ENCODE measurements around the gene SRGAP1.
"Not testable (repeated sequence)": the region's sequence is repeated elsewhere in the genome, so short reads cannot be mapped to it uniquely, and the experiment has no call there.

Gene SRGAP1

GRCh38 chr12:64006211-64006825 lies 161.8 kb downstream of the SRGAP1 start:
- no peak for DNase-seq (ENCODE audit: low read depth, low spot score)

- DNase-seq (ENCODE audit: low read depth, low spot score): no peak
These were observed 163.4 kb downstream of the SRGAP1 start for GRCh38 chr12:64007853-64008252.

- DNase-seq (ENCODE audit: low read depth, low spot score): no peak
These were observed 164.1 kb downstream of the SRGAP1 start for GRCh38 chr12:64008596-64008995.

GRCh38 chr12:64009321-64010068 lies 165.0 kb downstream of the SRGAP1 start:
- DNase-seq (ENCODE audit: low read depth, low spot score): no peak

GRCh38 chr12:64010069-64010686 lies 165.7 kb downstream of the SRGAP1 start:
- no peak for DNase-seq (ENCODE audit: low read depth, low spot score)

GRCh38 chr12:64016521-64016920 lies 172.0 kb downstream of the SRGAP1 start:
- DNase-seq (ENCODE audit: low read depth, low spot score): no peak

GRCh38 chr12:64018116-64018515 lies 173.6 kb downstream of the SRGAP1 start:
- DNase-seq (ENCODE audit: low read depth, low spot score): not testable (repeated sequence)

GRCh38 chr12:64018524-64018923 lies 174.0 kb downstream of the SRGAP1 start:
- no peak for DNase-seq (ENCODE audit: low read depth, low spot score)

GRCh38 chr12:64019101-64019500 lies 174.6 kb downstream of the SRGAP1 start:
- DNase-seq (ENCODE audit: low read depth, low spot score): no peak

GRCh38 chr12:64019654-64020053 lies 175.2 kb downstream of the SRGAP1 start:
- no peak for DNase-seq (ENCODE audit: low read depth, low spot score)

GRCh38 chr12:64025174-64025958 lies 180.9 kb downstream of the SRGAP1 start:
- DNase-seq (ENCODE audit: low read depth, low spot score): no peak

- DNase-seq (ENCODE audit: low read depth, low spot score): no peak
These were observed 182.8 kb downstream of the SRGAP1 start for GRCh38 chr12:64027311-64027710.

- no peak for DNase-seq (ENCODE audit: low read depth, low spot score)
These were observed 184.0 kb downstream of the SRGAP1 start for GRCh38 chr12:64028541-64028940.

- DNase-seq (ENCODE audit: low read depth, low spot score): no peak
These were observed 184.7 kb downstream of the SRGAP1 start for GRCh38 chr12:64029013-64029857.

GRCh38 chr12:64030155-64030554 lies 185.7 kb downstream of the SRGAP1 start:
- no peak for DNase-seq (ENCODE audit: low read depth, low spot score)

GRCh38 chr12:64034056-64034455 lies 189.6 kb downstream of the SRGAP1 start:
- DNase-seq (ENCODE audit: low read depth, low spot score): not testable (repeated sequence)

- DNase-seq (ENCODE audit: low read depth, low spot score): no peak
These were observed 190.5 kb downstream of the SRGAP1 start for GRCh38 chr12:64034901-64035576.

- no peak for DNase-seq (ENCODE audit: low read depth, low spot score)
These were observed 191.9 kb downstream of the SRGAP1 start for GRCh38 chr12:64036414-64036813.

- DNase-seq (ENCODE audit: low read depth, low spot score): peak; percentile 50
These were observed 194.9 kb downstream of the SRGAP1 start for GRCh38 chr12:64039281-64039871.

- DNase-seq (ENCODE audit: low read depth, low spot score): peak; percentile 52
These were observed 198.4 kb downstream of the SRGAP1 start for GRCh38 chr12:64042911-64043310.

All from smooth muscle cell of the brain vasculature (primary cell).